HG03039 (cell line): Measurements from ENCODE around the gene SLC22A13.
"Not testable (repeated sequence)": the region's sequence is repeated elsewhere in the genome, so short reads cannot be mapped to it uniquely, and the experiment has no call there.

ENCODE experiments used
- ATAC-seq: cut with Tn5 transposase; IDR thresholded peaks from one replicate; pipeline ENCODE4 v1.9.1; 2021; ENCODE audit warnings: mild to moderate bottlenecking, moderate library complexity; ENCODE audit not compliant: unreplicated experiment

The SLC22A13 gene

GRCh38 chr3:38265604-38266307 lies at the start of gene SLC22A13:
Gene SLC22A13, plus strand, starts transcription at chr3:38265812. Its CDS starts 49 bp downstream, at chr3:38265861.
- ATAC-seq: no peak

- no peak for ATAC-seq
These were observed 45.9 kb upstream of the SLC22A13 start for GRCh38 chr3:38219609-38220197.

- ATAC-seq: no peak
These were observed 44.6 kb upstream of the SLC22A13 start for GRCh38 chr3:38221005-38221404.

GRCh38 chr3:38222032-38222634 lies 43.5 kb upstream of the SLC22A13 start:
- no peak for ATAC-seq

GRCh38 chr3:38224357-38224756 lies 41.3 kb upstream of the SLC22A13 start:
- no peak for ATAC-seq

GRCh38 chr3:38226273-38226672 lies 39.3 kb upstream of the SLC22A13 start:
- ATAC-seq: no peak

GRCh38 chr3:38227989-38228388 lies 37.6 kb upstream of the SLC22A13 start:
- ATAC-seq: no peak

- ATAC-seq: no peak
These were observed 36.6 kb upstream of the SLC22A13 start for GRCh38 chr3:38229036-38229435.

- no peak for ATAC-seq
These were observed 32.9 kb upstream of the SLC22A13 start for GRCh38 chr3:38232701-38233100.

GRCh38 chr3:38235466-38235865 lies 30.1 kb upstream of the SLC22A13 start:
- ATAC-seq: no peak

GRCh38 chr3:38238416-38239008 lies 27.1 kb upstream of the SLC22A13 start:
- ATAC-seq: no peak

GRCh38 chr3:38242812-38243211 lies 22.8 kb upstream of the SLC22A13 start:
- ATAC-seq: not testable (repeated sequence)

- ATAC-seq: no peak
These were observed 19.7 kb upstream of the SLC22A13 start for GRCh38 chr3:38245930-38246329.

- no peak for ATAC-seq
These were observed 18.1 kb upstream of the SLC22A13 start for GRCh38 chr3:38247366-38248035.

GRCh38 chr3:38250198-38250597 lies 15.4 kb upstream of the SLC22A13 start:
- no peak for ATAC-seq

GRCh38 chr3:38251197-38251596 lies 14.4 kb upstream of the SLC22A13 start:
- ATAC-seq: no peak

- ATAC-seq: no peak
These were observed 11.9 kb upstream of the SLC22A13 start for GRCh38 chr3:38253704-38254103.

- ATAC-seq: no peak
These were observed 10.7 kb upstream of the SLC22A13 start for GRCh38 chr3:38254872-38255271.

- no peak for ATAC-seq
These were observed 10.0 kb upstream of the SLC22A13 start for GRCh38 chr3:38255627-38256026.

GRCh38 chr3:38257583-38257982 lies 8.0 kb upstream of the SLC22A13 start:
- ATAC-seq: no peak

- no peak for ATAC-seq
These were observed 5.1 kb upstream of the SLC22A13 start for GRCh38 chr3:38260474-38260873.
